Pancreas (tissue), 10 donors: ENCODE data around the gene ACSS1. TPM values are rescaled to one million over a fixed set of nuclear protein-coding genes. Genes with fewer than 3 reads are reported as not detected.
A peak's percentile ranks its signal among the peaks of the same experiment; 100 is the strongest.

Source experiments
- ATAC-seq, 4 donors: fragments of 200-7000 bp; cut with Tn5 transposase; one replicate each; pipeline versions ENCODE4 v1.8.0 to v1.9.1; 2020; ENCODE audit warnings: mild to moderate bottlenecking in 4 of 4, moderate library complexity in 4 of 4
- DNase-seq, 6 donors: peaks; one replicate each; pipeline ENCODE4 v3.0.0-alpha.2; 2020
- FAIRE-seq: peaks from 2 replicates; lab custom pipeline; 2012; peaks lifted over from hg19 to GRCh38; lab: Jason Lieb, UNC
- H3K27ac ChIP-seq, 4 donors: fragments of 200-600 bp; sonication (generic); 1 replicate in 3 of 4; 2 replicates in 1 of 4; pipeline versions ENCODE4 v1.5.0 to v1.8.0; 2020
- H3K27me3 ChIP-seq, 4 donors: fragments of 200-600 bp; one replicate each; pipeline ENCODE4 v1.8.0; 2021
- H3K36me3 ChIP-seq, 3 donors: fragments of 200-600 bp; sonication (generic) in 1 of 3; one replicate each; pipeline versions ENCODE4 v1.5.0 to v1.8.0; 2020 to 2021
- H3K4me1 ChIP-seq, 3 donors: fragments of 200-600 bp; one replicate each; pipeline ENCODE4 v1.8.0; 2021
- H3K4me3 ChIP-seq, 4 donors: fragments of 200-600 bp; sonication (generic) in 2 of 4; one replicate each; pipeline versions ENCODE4 v1.5.0 to v1.8.0; 2020 to 2021
- H3K9me3 ChIP-seq, 4 donors: fragments of 200-600 bp; one replicate each; pipeline ENCODE4 v1.8.0; 2021
- WGBS, 2 donors: extraction: QIAGEN DNeasy Blood & Tissue Kit; methylation state at CpG; one replicate each; pipeline ENCODE4 v1.1.7; 2013; 5-methylcytosine and 5-hydroxymethylcytosine counted together
- intact Hi-C, 3 donors: fragments of 100-400 bp; cut with DNase I; formaldehyde crosslinking; loops; one replicate each; pipeline versions ENCODE4 v1.11.1 to v1.14.2; 2022
- polyA plus RNA-seq, 2 donors: library from polyadenylated mRNA; stranded (reverse); fragments of 200-250 nt; gene quantifications; one replicate each; pipeline ENCODE4 v1.2.3, GENCODE V29; 2013
- total RNA-seq, 6 donors: library from RNA; stranded (reverse); fragmentation: NEBNext Ultra II Directional in 4 of 6; extraction: Animal tissue kit (Norgen Biotek cat#: 25700) in 4 of 6; gene quantifications; one replicate each; pipeline versions ENCODE4 v1.2.1 to v1.2.4, GENCODE V29; 2021 to 2023
- TF ChIP-seq, protein P1 (sequence below), 4 donors: fragments of 200-600 bp; sonication (generic) in 3 of 4; IDR thresholded peaks; one replicate each; pipeline versions ENCODE4 v1.5.0 to v1.8.0; 2021; ENCODE audit warnings: antibody characterized with exemption in 4 of 4
- donor health status: healthy with polysubstance abuse.
- donor health status: DM: no; HTN: no; CAD: no; lungs with moderate emphysema.
- donor health status: DM: no; HTN: no; CAD: no.
- donor health status: control.
- donor health status: control.
- donor health status: Bipolar disorder and iron deficiency.
- donor health status: DM: yes; HTN: yes; CAD: no.
- donor health status: DM: no; HTN: no; CAD: no.
- donor health status: DM: no; HTN: no; CAD: no.
- donor health status: DM: yes; HTN: yes; CAD: no.

The ACSS1 gene
- total and polyA plus RNA-seq, 8 donors: 30.4 to 47.2 (median 36.0) TPM

- 91 to 98% methylated on average over 6 of the region's 6 CpGs for WGBS, 2 donors
- TF ChIP-seq, protein P1, sequence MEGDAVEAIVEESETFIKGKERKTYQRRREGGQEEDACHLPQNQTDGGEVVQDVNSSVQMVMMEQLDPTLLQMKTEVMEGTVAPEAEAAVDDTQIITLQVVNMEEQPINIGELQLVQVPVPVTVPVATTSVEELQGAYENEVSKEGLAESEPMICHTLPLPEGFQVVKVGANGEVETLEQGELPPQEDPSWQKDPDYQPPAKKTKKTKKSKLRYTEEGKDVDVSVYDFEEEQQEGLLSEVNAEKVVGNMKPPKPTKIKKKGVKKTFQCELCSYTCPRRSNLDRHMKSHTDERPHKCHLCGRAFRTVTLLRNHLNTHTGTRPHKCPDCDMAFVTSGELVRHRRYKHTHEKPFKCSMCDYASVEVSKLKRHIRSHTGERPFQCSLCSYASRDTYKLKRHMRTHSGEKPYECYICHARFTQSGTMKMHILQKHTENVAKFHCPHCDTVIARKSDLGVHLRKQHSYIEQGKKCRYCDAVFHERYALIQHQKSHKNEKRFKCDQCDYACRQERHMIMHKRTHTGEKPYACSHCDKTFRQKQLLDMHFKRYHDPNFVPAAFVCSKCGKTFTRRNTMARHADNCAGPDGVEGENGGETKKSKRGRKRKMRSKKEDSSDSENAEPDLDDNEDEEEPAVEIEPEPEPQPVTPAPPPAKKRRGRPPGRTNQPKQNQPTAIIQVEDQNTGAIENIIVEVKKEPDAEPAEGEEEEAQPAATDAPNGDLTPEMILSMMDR (IDR thresholded peaks at IDR 0.05): no peak
- Histone ChIP-seq H3K9me3 (no peaks in the 10 kb centered on the region), H3K4me3 (no peak overlapping the region), H3K27ac (peak overlapping the region in 1 of 4 donors; percentile 31), H3K4me1 (peaks cover 9 to 11% (median 10%) of the 10 kb centered on the region in 3 donors), H3K27me3 (no peaks in the 10 kb centered on the region), H3K36me3 (peaks cover 0 to 78% (median 46%) of the 10 kb centered on the region in 3 donors)
- DNase-seq (peak in 1 of 6 donors; percentile 8), FAIRE-seq (no peak), ATAC-seq (no peak)
- intact Hi-C loops: loop anchor here in 1 of 3 donors (5.0 kb wide), 1 partner anchor 36 kb away; no protein-coding TSS in a partner anchor
These were observed 46.7 kb downstream of the ACSS1 start for GRCh38 chr20:25011261-25011660.

GRCh38 chr20:25009218-25010145, 48.5 kb downstream of the ACSS1 start:
- Histone ChIP-seq H3K4me1 (peaks cover 4 to 10% (median 8%) of the 10 kb centered on the region in 3 donors), H3K9me3 (no peaks in the 10 kb centered on the region), H3K27ac (no peak overlapping the region), H3K4me3 (no peak overlapping the region), H3K27me3 (no peaks in the 10 kb centered on the region), H3K36me3 (peaks cover 0 to 76% (median 43%) of the 10 kb centered on the region in 3 donors)
- WGBS, 2 donors: 66 to 67% methylated on average over 10 of the region's 10 CpGs
- peak; percentile 37 to 73 (median 65) for ATAC-seq
- peak in 3 of 6 donors; percentile 37 to 59 (median 58) for DNase-seq
- TF ChIP-seq, protein P1 (IDR thresholded peaks at IDR 0.05): no peak
- intact Hi-C loops: loop anchor here in 2 of 3 donors (5.0 to 10.0 kb wide), 2 partner anchors 38 to 175 kb away; no protein-coding TSS in a partner anchor
- no peak for FAIRE-seq

DNA sequence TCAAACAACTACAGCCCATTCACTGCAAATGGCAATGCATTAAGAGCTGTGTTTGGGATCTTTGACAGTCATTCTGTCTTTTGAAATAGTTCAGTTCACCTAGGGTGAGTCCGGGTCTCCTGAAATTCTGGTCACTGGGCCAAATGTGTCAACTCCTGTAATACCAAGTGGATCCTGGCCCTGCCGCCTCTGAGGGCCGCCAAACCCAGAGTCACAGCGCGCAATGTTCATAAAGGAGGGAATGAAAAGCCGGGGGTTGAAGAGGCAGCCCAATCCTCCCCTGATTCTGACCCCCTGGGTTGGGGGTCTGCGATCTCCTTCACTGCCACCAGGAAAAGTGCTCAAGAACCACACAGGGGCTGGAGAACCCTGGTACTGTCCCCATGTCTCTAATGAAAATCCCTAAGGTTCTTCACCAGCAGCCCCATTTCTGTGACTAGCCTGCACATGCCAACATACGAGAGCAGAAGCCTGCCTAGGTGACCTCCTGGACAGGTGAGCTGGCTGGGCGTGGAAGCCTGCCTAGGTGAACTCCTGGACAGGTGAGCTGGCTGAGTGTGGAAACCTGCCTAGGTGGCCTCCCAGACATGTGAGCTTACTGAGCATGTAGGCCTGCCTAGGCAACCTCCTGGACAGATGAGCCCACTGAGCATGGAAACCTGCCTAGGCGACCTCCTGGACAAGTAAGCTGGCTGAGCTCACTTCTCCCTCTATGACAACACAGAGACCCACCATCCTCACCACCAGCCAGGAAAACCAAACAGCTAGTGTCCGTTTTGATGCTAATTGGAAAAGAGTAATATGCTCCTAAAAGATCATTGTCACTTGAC, 49.3 kb downstream of the ACSS1 start:
- no peak overlapping the region for H3K27ac ChIP-seq
- FAIRE-seq: no peak
- H3K4me1 ChIP-seq: peaks cover 4 to 10% (median 8%) of the 10 kb centered on the region in 3 donors
- H3K27me3 ChIP-seq: no peaks in the 10 kb centered on the region
- H3K9me3 ChIP-seq: no peaks in the 10 kb centered on the region
- TF ChIP-seq, protein P1 (IDR thresholded peaks at IDR 0.05): no peak
- intact Hi-C loops: loop anchor here in 1 of 3 donors (10.0 kb wide), 1 partner anchor 176 kb away; no protein-coding TSS in a partner anchor
- ATAC-seq: no peak
- DNase-seq: peak in 1 of 6 donors; percentile 3
- no peak overlapping the region for H3K4me3 ChIP-seq
- 86 to 90% methylated on average over 11 of the region's 11 CpGs for WGBS, 2 donors
- H3K36me3 ChIP-seq: peaks cover 0 to 67% (median 36%) of the 10 kb centered on the region in 3 donors

GRCh38 chr20:25007491-25008305, 50.2 kb downstream of the ACSS1 start:
- no peaks in the 10 kb centered on the region for H3K27me3 ChIP-seq
- H3K9me3 ChIP-seq: no peaks in the 10 kb centered on the region
- WGBS, 2 donors: 93 to 94% methylated on average over 22 of the region's 22 CpGs
- intact Hi-C loops: loop anchor here in 1 of 3 donors (10.0 kb wide), 1 partner anchor 177 kb away; no protein-coding TSS in a partner anchor
- no peak for ATAC-seq
- DNase-seq: peak in 1 of 6 donors; percentile 1
- H3K36me3 ChIP-seq: peaks cover 0 to 58% (median 28%) of the 10 kb centered on the region in 3 donors
- TF ChIP-seq, protein P1 (IDR thresholded peaks at IDR 0.05): no peak
- no peak overlapping the region for H3K4me3 ChIP-seq
- H3K27ac ChIP-seq: no peak overlapping the region
- H3K4me1 ChIP-seq: peaks cover 4 to 10% (median 8%) of the 10 kb centered on the region in 3 donors
- FAIRE-seq: no peak
